H1 (cell line): ENCODE measurements around the gene MINPP1. TPM values are rescaled to one million over a fixed set of nuclear protein-coding genes. Genes with fewer than 3 reads are reported as not detected.

Source experiments
- SIN3A ChIP-seq, 2 experiments: IDR thresholded peaks in 1 of 2; conservative IDR thresholded peaks in 1 of 2; 2 replicates each; pipeline ENCODE4 v1.6.1; 2011 to 2012; ENCODE audit warnings: low read length in 2 of 2, improper control_type of control experiment in 1 of 2, low read depth in 1 of 2, mild to moderate bottlenecking in 1 of 2
- ZNF274 ChIP-seq: IDR thresholded peaks from 2 replicates; pipeline ENCODE4 v1.7.0; 2012; ENCODE audit warnings: low read length, borderline replicate concordance; ENCODE audit errors: extremely low read depth
- polyA plus RNA-seq, 7 experiments: library from polyadenylated mRNA; depleted of rRNA in 3 of 7; stranded (reverse) in 5 of 7; unstranded in 2 of 7; fragments of >200 nt in 5 of 7; fragments of 200-250 nt in 2 of 7; gene quantifications; 1 replicate in 5 of 7; 2 replicates in 1 of 7; 4 replicates in 1 of 7; pipeline versions ENCODE4 v1.2.1 to v1.2.3, GENCODE V29; 2011 to 2013; ENCODE audit warnings: missing spikeins in 2 of 7, mixed read lengths in 2 of 7
- total RNA-seq: library from RNA; stranded (reverse); fragmentation: NEBNext Ultra II Directional; extraction: Animal tissue kit (Norgen Biotek cat#: 25700); gene quantifications from 2 replicates; pipeline ENCODE4 v1.2.1, GENCODE V29; 2021

MINPP1 gene
- total and polyA plus RNA-seq, 2 of the 8 experiments (the other 6 are each of a cell fraction or from before 2014, with no cell fraction given), result 13.6 to 27.2 TPM

DNA sequence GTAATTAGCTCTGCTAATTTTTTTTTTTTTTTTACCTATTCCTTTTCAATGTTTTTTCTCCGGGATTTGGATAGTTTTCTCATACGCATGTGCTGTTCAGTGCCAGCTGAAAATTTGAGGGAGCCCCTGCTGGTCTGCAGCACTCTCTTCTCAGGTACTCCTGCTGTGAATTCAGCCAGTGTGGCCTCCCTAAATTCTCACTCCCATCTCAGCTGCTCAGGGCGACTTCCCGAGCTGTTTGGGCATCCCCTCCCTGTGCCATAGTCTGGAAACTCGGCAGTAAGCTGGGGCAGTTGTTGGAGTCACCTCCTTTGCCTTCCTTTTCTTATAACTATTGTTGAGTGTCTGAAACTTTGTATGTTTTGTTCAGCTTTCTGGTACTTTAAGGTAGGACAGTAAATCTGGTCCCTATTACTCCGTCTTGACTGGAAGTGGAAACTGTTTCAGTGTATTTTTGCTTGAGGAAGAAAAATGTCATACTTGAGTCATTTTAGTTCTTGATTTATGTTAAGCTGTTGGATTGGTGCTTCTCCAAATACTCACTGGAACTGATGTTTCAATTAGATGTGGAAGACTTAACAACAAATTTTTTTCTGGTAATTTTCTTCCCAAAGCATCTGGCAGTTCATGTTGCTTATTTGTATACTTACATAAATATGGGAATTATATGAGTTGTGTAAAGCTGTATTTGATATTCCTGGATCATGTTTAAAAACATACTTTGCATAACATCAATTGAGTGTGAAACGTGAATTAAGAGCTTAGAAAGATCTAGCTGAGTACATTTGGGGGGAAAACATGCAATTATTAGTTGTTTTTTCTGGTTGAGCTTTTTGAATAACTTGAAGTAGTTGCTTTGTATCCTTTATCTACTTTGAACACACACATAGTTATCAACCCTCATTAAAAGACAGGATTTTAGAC is 33.7 kb downstream of the MINPP1 start (continued):
- no peak for TF ChIP-seq ZNF274
- TF ChIP-seq SIN3A (conservative IDR thresholded peaks at IDR 0.05 in 1 of 2, IDR thresholded peaks at IDR 0.05 in 1 of 2; ENCODE audit: low read depth in 1 of 2, low read length in 2 of 2), result no peak
